ENCODE measurements around the gene USP21. TPM values are rescaled to one million over a fixed set of nuclear protein-coding genes. Genes with fewer than 3 reads are reported as not detected.
A peak's percentile ranks its signal among the peaks of the same experiment; 100 is the strongest.

Gene USP21
- total and polyA plus RNA-seq, 12 donors: 12.0 to 44.9 (median 28.2) TPM

- DNase-seq: no peak
- intact Hi-C loops (cut with DNase I): loop anchor here (10.0 kb wide), 2 partner anchors 179 to 189 kb away; no protein-coding TSS in a partner anchor
- 92 to 100% (median 96%) methylated on average over 5 to 7 of the region's 7 CpGs for WGBS, 4 donors
- Histone ChIP-seq H3K36me3 (replicated peaks in 1 of 2) (no peaks in the 10 kb centered on the region), H3K9me3 (replicated peaks in 1 of 3) (no peaks in the 10 kb centered on the region), H3K4me3 (no peak overlapping the region), H3K27ac (peak overlapping the region in 2 of 5 donors; percentile 93 to 99), H3K27me3 (no peaks in the 10 kb centered on the region), H3K4me1 (replicated peaks in 1 of 2) (peaks cover 16 to 64% of the 10 kb centered on the region in 2 donors)
- TF ChIP-seq POLR2A (IDR thresholded peaks at IDR 0.05) (no peak), CTCF (IDR thresholded peaks at IDR 0.05) (no peak)
Observed at GRCh38 chr1:161196111-161196510, 36.8 kb downstream of the USP21 start.

- intact Hi-C loops (cut with DNase I): loop anchor here (10.0 kb wide), 2 partner anchors 178 to 188 kb away; no protein-coding TSS in a partner anchor
- Histone ChIP-seq H3K9me3 (replicated peaks in 1 of 3) (no peaks in the 10 kb centered on the region), H3K27ac (peak overlapping the region in 4 of 5 donors; percentile 13 to 99 (median 72)), H3K4me3 (peak overlapping the region in 1 of 4 donors; percentile 37), H3K27me3 (no peaks in the 10 kb centered on the region), H3K4me1 (replicated peaks in 1 of 2) (peaks cover 23 to 71% of the 10 kb centered on the region in 2 donors), H3K36me3 (replicated peaks in 1 of 2) (no peaks in the 10 kb centered on the region)
- DNase-seq: no peak
- TF ChIP-seq POLR2A (IDR thresholded peaks at IDR 0.05): peak; percentile 4 to 11
- TF ChIP-seq CTCF (IDR thresholded peaks at IDR 0.05): no peak
- WGBS, 4 donors: 59 to 72% (median 67%) methylated on average over 8 to 27 of the region's 27 CpGs
Observed at GRCh38 chr1:161196521-161197451, 37.5 kb downstream of the USP21 start.

- H3K4me1 ChIP-seq (replicated peaks in 1 of 2): peaks cover 24 to 71% of the 10 kb centered on the region in 2 donors
Observed at GRCh38 chr1:161197560-161198193, 38.4 kb downstream of the USP21 start.

More at GRCh38 chr1:161197560-161198193, 38.4 kb downstream of the USP21 start:
- Histone ChIP-seq H3K27me3 (no peaks in the 10 kb centered on the region), H3K27ac (peak overlapping the region in 4 of 5 donors; percentile 13 to 99 (median 72)), H3K36me3 (replicated peaks in 1 of 2) (no peaks in the 10 kb centered on the region), H3K4me3 (peak overlapping the region in 1 of 4 donors; percentile 37), H3K9me3 (replicated peaks in 1 of 3) (no peaks in the 10 kb centered on the region)
- TF ChIP-seq CTCF (IDR thresholded peaks at IDR 0.05) (no peak), POLR2A (IDR thresholded peaks at IDR 0.05) (no peak)
- 49 to 64% (median 57%) methylated on average over 8 to 11 of the region's 11 CpGs for WGBS, 4 donors
- no peak for DNase-seq
- intact Hi-C loops (cut with DNase I): loop anchor here (10.0 kb wide), 2 partner anchors 177 to 187 kb away; no protein-coding TSS in a partner anchor
